HepG2 (cell line): ENCODE results near the gene NEK8. TPM values are rescaled to one million over a fixed set of nuclear protein-coding genes. Genes with fewer than 3 reads are reported as not detected.
A peak's percentile ranks its signal among the peaks of the same experiment; 100 is the strongest.

ENCODE experiments used
- ATAC-seq: fragments of 200-7000 bp; cut with Tn5 transposase; 3 replicates; pipeline ENCODE4 v1.9.1; 2020; ENCODE audit warnings: mild to moderate bottlenecking, moderate library complexity
- BruUV-seq: library from RNA; stranded (reverse); fragments of 400-500 nt; replicated peaks from 2 replicates; lab custom pipeline; 2021; lab: Mats Ljungman, UMichigan
- CTCF ChIA-PET: fragments of 300-600 bp; formaldehyde crosslinking; extraction: SDS; loops from one replicate; lab custom pipeline; 2021; ENCODE audit warnings: low total read pairs, inconsistent platforms, low intra/inter-chr PET ratio; lab: Yijun Ruan, JAX
- POLR2A ChIA-PET: fragments of 350-600 bp; sonication (Branson Sonifier 250); formaldehyde crosslinking; loops from one replicate; lab custom pipeline; 2020; ENCODE audit warnings: antibody characterized with exemption, inconsistent platforms; lab: Yijun Ruan, JAX
- DNase-seq: peaks from one replicate; pipeline ENCODE4 v3.0.0-alpha.2; 2015; ENCODE audit warnings: low spot score
- FAIRE-seq: peaks from 3 replicates; lab custom pipeline; 2011; peaks lifted over from hg19 to GRCh38; lab: Jason Lieb, UNC
- H2AFZ ChIP-seq: one replicate; pipeline ENCODE4 v1.6.1; 2011; ENCODE audit warnings: low read length, inconsistent platforms
- H3K27ac ChIP-seq: fragments of 300-600 bp; 3 replicates; pipeline ENCODE4 v1.8.0; 2011; ENCODE audit warnings: mixed run types, mild to moderate bottlenecking, mixed read lengths, low read length, inconsistent platforms; ENCODE audit not compliant: insufficient read depth; ENCODE audit errors: extremely low read length
- H3K27me3 ChIP-seq, 2 experiments: fragments of 200-600 bp in 1 of 2; 2 replicates in 1 of 2; 3 replicates in 1 of 2; pipeline versions ENCODE4 v1.6.0 to v1.8.0; 2011; ENCODE audit warnings: low read length in 2 of 2, mild to moderate bottlenecking in 2 of 2, moderate library complexity in 2 of 2, inconsistent platforms in 1 of 2; ENCODE audit not compliant: insufficient read depth in 2 of 2, control insufficient read depth in 1 of 2
- H3K36me3 ChIP-seq, 2 experiments: fragments of 200-600 bp in 1 of 2; replicated peaks in 1 of 2; 2 replicates in 1 of 2; 3 replicates in 1 of 2; pipeline versions ENCODE4 v1.5.1 to v1.8.0; 2011; ENCODE audit warnings: low read length in 2 of 2, inconsistent platforms in 1 of 2; ENCODE audit not compliant: insufficient read depth in 2 of 2, control insufficient read depth in 1 of 2
- H3K4me1 ChIP-seq: 2 replicates; pipeline ENCODE4 v1.5.1; 2012; ENCODE audit warnings: low read length, inconsistent platforms; ENCODE audit not compliant: insufficient read depth
- H3K4me2 ChIP-seq: 2 replicates; pipeline ENCODE4 v1.6.0; 2011; ENCODE audit warnings: low read depth, low read length, inconsistent platforms
- H3K4me3 ChIP-seq, 3 experiments: fragments of 200-600 bp in 1 of 3; sonication (generic), shearing (Covaris generic) in 1 of 3; replicated peaks in 1 of 3; 2 replicates each; pipeline ENCODE4 v1.5.1; 2011 to 2016; ENCODE audit warnings: low read length in 3 of 3, inconsistent platforms in 2 of 3, low read depth in 2 of 3, mild to moderate bottlenecking in 2 of 3, control low read depth in 1 of 3, mixed read lengths in 1 of 3; ENCODE audit not compliant: insufficient read depth in 1 of 3
- H3K79me2 ChIP-seq: one replicate; pipeline ENCODE4 v1.6.1; 2011; ENCODE audit warnings: low read length, inconsistent platforms; ENCODE audit not compliant: insufficient read depth
- H3K9ac ChIP-seq: 2 replicates; pipeline ENCODE4 v1.6.0; 2011; ENCODE audit warnings: mild to moderate bottlenecking, low read depth, low read length, inconsistent platforms; ENCODE audit not compliant: insufficient read depth
- H3K9me3 ChIP-seq: 2 replicates; pipeline ENCODE4 v1.5.1; 2012; ENCODE audit warnings: mild to moderate bottlenecking, low read length
- H4K20me1 ChIP-seq: 2 replicates; pipeline ENCODE4 v1.6.0; 2011; ENCODE audit warnings: inconsistent platforms, mild to moderate bottlenecking, low read length, moderate library complexity; ENCODE audit not compliant: insufficient read depth
- ETV5 ChIP-seq: IDR thresholded peaks from 2 replicates; pipeline ENCODE4 v1.6.1; 2018; ENCODE audit warnings: missing biosample characterization, missing genetic modification reagents, inconsistent platforms, borderline replicate concordance
- GABPA ChIP-seq, 2 experiments: IDR thresholded peaks; 2 replicates each; pipeline ENCODE4 v1.6.1; 2011 to 2016; ENCODE audit warnings: low read depth in 2 of 2, low read length in 1 of 2, missing biosample characterization in 1 of 2, missing genetic modification characterization in 1 of 2
- KAT2B ChIP-seq: fragments of 150-350 bp; IDR thresholded peaks from 2 replicates; pipeline ENCODE4 v1.6.1; 2014; ENCODE audit warnings: low read depth, low read length, borderline replicate concordance
- KDM1A ChIP-seq: IDR thresholded peaks from 2 replicates; pipeline ENCODE4 v1.6.1; 2016; ENCODE audit warnings: missing compliant biosample characterization
- PPARG ChIP-seq: conservative IDR thresholded peaks from 2 replicates; pipeline ENCODE4 v1.6.1; 2016; ENCODE audit warnings: missing biosample characterization, missing genetic modification reagents
- RCOR2 ChIP-seq: IDR thresholded peaks from 2 replicates; pipeline ENCODE4 v1.6.1; 2016; ENCODE audit warnings: missing biosample characterization, missing genetic modification reagents
- SMC3 ChIP-seq: IDR thresholded peaks from 2 replicates; pipeline ENCODE4 v1.6.1; 2011; ENCODE audit warnings: low read length, improper control_type of control experiment
- STAG1 ChIP-seq: sonication (generic); formaldehyde crosslinking; IDR thresholded peaks from 2 replicates; pipeline ENCODE4 v1.4.0; 2020; ENCODE audit warnings: missing genetic modification reagents
- ZMYM3 ChIP-seq: sonication (generic); formaldehyde crosslinking; IDR thresholded peaks from 2 replicates; pipeline ENCODE4 v1.5.1; 2020; ENCODE audit warnings: mild to moderate bottlenecking, missing genetic modification reagents
- ZNF703 ChIP-seq: sonication (generic); formaldehyde crosslinking; IDR thresholded peaks from 2 replicates; pipeline ENCODE4 v1.5.1; 2020; ENCODE audit warnings: missing genetic modification reagents, mild to moderate bottlenecking, moderate library complexity, borderline replicate concordance
- ZNF768 ChIP-seq: sonication (generic); formaldehyde crosslinking; IDR thresholded peaks from 2 replicates; pipeline ENCODE4 v1.4.0; 2020; ENCODE audit warnings: missing genetic modification reagents
- WGBS: methylation state at CpG from one replicate; pipeline ENCODE4 v1.1.6; 2017; ENCODE audit warnings: low lambda C conversion rate; 5-methylcytosine and 5-hydroxymethylcytosine counted together
- in situ Hi-C: cut with HindIII; loops from 2 replicates; pipeline ENCODE4 v1.10.0; 2017; ENCODE audit warnings: low pct_unique_long_range_greater_than_20kb; ENCODE audit not compliant: extremely low pct_ligation_motif_present
- intact Hi-C: fragments of 100-400 bp; cut with micrococcal nuclease; formaldehyde crosslinking; loops from one replicate; pipeline ENCODE4 v1.10.0; 2022; ENCODE audit not compliant: unreplicated experiment
- polyA plus RNA-seq, 8 experiments: library from polyadenylated mRNA; depleted of rRNA in 3 of 8; stranded (reverse) in 7 of 8; unstranded in 1 of 8; fragments of >200 nt; fragmentation: Illumina TruSeq in 4 of 8; extraction: Trizol in 4 of 8; gene quantifications; 2 replicates each; pipeline versions ENCODE4 v1.2.1 to v1.2.3, GENCODE V29; 2011 to 2016; ENCODE audit warnings: low read depth in 4 of 8, missing spikeins in 1 of 8, mixed read lengths in 1 of 8; ENCODE audit not compliant: insufficient read depth in 1 of 8
- total RNA-seq, 5 experiments: library from RNA; depleted of rRNA; stranded (reverse); fragments of >200 nt; fragmentation: Illumina TruSeq; extraction: Trizol; gene quantifications; 2 replicates each; pipeline ENCODE4 v1.2.3, GENCODE V29; 2016; ENCODE audit warnings: low read depth in 1 of 5
- TF ChIP-seq, protein P1 (sequence below): sonication (generic); formaldehyde crosslinking; conservative IDR thresholded peaks from 2 replicates; pipeline ENCODE4 v1.5.0; 2020; ENCODE audit warnings: missing genetic modification reagents
- TF ChIP-seq, protein P2 (sequence below): sonication (generic); formaldehyde crosslinking; IDR thresholded peaks from 2 replicates; pipeline ENCODE4 v1.5.1; 2020; ENCODE audit warnings: mild to moderate bottlenecking, missing genetic modification reagents
- TF ChIP-seq, protein P3 (sequence below): sonication (generic); formaldehyde crosslinking; IDR thresholded peaks from 2 replicates; pipeline ENCODE4 v1.4.0; 2020; ENCODE audit warnings: missing genetic modification reagents
- TF ChIP-seq, protein P4 (sequence below): sonication (generic); formaldehyde crosslinking; IDR thresholded peaks from 2 replicates; pipeline ENCODE4 v1.5.0; 2020; ENCODE audit warnings: mild to moderate bottlenecking, missing genetic modification reagents, moderate library complexity

The NEK8 gene
- total and polyA plus RNA-seq, 2 of the 13 experiments (the other 11 are each of a cell fraction or from before 2014, with no cell fraction given), result 5.8 to 13.5 TPM

DNA sequence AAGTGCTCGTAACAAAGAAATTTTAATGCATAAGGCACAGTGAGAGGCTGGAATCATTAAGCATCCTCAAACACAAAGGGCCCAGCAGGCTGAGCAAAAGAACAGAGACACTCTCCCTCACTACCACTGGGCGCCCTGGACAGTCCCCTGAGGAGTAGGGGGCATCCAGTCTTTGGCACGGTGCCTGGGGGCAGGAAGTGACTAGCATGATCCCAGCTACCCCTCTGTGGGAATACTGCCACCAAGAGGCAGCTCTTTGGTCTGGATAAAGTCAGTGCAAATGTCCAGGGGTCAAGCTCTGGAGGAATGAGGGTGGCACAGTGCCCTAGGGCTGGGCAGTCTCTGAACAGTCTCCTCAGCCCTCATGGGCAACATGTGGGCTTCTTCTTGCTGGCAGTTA, 14.3 kb upstream of the NEK8 start:
- H3K9ac ChIP-seq, result no peak overlapping the region
- intact Hi-C loops (no loop called here), in situ Hi-C loops (no loop called here)
- no peak overlapping the region for H3K27ac ChIP-seq
- H3K4me3 ChIP-seq, result no peak overlapping the region
- H3K4me2 ChIP-seq, result no peak overlapping the region
- ChIA-PET CTCF (no interaction called here), POLR2A (interaction anchor here (10.1 kb wide), 1 partner anchor 15 kb away, joined by 145 read pairs; no protein-coding TSS in a partner anchor)
- H4K20me1 ChIP-seq, result no peaks in the 10 kb centered on the region
- BruUV-seq, result no TSS peak
- H3K27me3 ChIP-seq, result peaks cover 2 to 3% of the 10 kb centered on the region in 2 experiments; a peak in 2 of 5 replicates
- DNase-seq (no peak), ATAC-seq (no peak), FAIRE-seq (no peak)
- TF ChIP-seq, protein P1, sequence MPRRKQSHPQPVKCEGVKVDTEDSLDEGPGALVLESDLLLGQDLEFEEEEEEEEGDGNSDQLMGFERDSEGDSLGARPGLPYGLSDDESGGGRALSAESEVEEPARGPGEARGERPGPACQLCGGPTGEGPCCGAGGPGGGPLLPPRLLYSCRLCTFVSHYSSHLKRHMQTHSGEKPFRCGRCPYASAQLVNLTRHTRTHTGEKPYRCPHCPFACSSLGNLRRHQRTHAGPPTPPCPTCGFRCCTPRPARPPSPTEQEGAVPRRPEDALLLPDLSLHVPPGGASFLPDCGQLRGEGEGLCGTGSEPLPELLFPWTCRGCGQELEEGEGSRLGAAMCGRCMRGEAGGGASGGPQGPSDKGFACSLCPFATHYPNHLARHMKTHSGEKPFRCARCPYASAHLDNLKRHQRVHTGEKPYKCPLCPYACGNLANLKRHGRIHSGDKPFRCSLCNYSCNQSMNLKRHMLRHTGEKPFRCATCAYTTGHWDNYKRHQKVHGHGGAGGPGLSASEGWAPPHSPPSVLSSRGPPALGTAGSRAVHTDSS, result no peak
- TF ChIP-seq, protein P2, sequence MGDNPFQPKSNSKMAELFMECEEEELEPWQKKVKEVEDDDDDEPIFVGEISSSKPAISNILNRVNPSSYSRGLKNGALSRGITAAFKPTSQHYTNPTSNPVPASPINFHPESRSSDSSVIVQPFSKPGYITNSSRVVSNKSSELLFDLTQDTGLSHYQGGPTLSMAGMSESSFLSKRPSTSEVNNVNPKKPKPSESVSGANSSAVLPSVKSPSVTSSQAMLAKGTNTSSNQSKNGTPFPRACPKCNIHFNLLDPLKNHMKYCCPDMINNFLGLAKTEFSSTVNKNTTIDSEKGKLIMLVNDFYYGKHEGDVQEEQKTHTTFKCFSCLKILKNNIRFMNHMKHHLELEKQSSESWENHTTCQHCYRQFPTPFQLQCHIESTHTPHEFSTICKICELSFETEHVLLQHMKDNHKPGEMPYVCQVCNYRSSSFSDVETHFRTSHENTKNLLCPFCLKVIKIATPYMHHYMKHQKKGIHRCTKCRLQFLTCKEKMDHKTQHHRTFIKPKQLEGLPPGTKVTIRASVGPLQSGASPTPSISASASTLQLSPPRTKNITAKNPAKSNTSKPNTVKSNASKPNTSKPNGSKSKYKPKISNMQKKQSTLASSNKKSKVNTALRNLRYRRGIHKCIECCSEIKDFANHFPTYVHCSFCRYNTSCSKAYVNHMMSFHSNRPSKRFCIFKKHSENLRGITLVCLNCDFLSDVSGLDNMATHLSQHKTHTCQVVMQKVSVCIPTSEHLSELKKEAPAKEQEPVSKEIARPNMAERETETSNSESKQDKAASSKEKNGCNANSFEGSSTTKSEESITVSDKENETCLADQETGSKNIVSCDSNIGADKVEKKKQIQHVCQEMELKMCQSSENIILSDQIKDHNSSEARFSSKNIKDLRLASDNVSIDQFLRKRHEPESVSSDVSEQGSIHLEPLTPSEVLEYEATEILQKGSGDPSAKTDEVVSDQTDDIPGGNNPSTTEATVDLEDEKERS (CRISPR knock-in tag), result no peak
- TF ChIP-seq SMC3, result 0 out of 2 replicates have a peak, but pooled peaks have one; percentile 10
- TF ChIP-seq, protein P3, sequence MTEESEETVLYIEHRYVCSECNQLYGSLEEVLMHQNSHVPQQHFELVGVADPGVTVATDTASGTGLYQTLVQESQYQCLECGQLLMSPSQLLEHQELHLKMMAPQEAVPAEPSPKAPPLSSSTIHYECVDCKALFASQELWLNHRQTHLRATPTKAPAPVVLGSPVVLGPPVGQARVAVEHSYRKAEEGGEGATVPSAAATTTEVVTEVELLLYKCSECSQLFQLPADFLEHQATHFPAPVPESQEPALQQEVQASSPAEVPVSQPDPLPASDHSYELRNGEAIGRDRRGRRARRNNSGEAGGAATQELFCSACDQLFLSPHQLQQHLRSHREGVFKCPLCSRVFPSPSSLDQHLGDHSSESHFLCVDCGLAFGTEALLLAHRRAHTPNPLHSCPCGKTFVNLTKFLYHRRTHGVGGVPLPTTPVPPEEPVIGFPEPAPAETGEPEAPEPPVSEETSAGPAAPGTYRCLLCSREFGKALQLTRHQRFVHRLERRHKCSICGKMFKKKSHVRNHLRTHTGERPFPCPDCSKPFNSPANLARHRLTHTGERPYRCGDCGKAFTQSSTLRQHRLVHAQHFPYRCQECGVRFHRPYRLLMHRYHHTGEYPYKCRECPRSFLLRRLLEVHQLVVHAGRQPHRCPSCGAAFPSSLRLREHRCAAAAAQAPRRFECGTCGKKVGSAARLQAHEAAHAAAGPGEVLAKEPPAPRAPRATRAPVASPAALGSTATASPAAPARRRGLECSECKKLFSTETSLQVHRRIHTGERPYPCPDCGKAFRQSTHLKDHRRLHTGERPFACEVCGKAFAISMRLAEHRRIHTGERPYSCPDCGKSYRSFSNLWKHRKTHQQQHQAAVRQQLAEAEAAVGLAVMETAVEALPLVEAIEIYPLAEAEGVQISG (CRISPR knock-in tag), result no peak
- TF ChIP-seq ZMYM3 (CRISPR knock-in tag), result peak; percentile 69
- no peak for TF ChIP-seq GABPA (IDR thresholded peaks at IDR 0.05; ENCODE audit: low read depth, low read length)
- TF ChIP-seq GABPA (CRISPR knock-in tag; IDR thresholded peaks at IDR 0.05; ENCODE audit: low read depth), result no peak
- TF ChIP-seq RCOR2 (CRISPR knock-in tag), result peak; percentile 42; the same call in 1 of the 2 replicates
- no peak for TF ChIP-seq KAT2B
- TF ChIP-seq ETV5, result peak; percentile 35; the same call in 1 of the 2 replicates
- TF ChIP-seq, protein P4, sequence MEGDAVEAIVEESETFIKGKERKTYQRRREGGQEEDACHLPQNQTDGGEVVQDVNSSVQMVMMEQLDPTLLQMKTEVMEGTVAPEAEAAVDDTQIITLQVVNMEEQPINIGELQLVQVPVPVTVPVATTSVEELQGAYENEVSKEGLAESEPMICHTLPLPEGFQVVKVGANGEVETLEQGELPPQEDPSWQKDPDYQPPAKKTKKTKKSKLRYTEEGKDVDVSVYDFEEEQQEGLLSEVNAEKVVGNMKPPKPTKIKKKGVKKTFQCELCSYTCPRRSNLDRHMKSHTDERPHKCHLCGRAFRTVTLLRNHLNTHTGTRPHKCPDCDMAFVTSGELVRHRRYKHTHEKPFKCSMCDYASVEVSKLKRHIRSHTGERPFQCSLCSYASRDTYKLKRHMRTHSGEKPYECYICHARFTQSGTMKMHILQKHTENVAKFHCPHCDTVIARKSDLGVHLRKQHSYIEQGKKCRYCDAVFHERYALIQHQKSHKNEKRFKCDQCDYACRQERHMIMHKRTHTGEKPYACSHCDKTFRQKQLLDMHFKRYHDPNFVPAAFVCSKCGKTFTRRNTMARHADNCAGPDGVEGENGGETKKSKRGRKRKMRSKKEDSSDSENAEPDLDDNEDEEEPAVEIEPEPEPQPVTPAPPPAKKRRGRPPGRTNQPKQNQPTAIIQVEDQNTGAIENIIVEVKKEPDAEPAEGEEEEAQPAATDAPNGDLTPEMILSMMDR, result peak; percentile 62
- no peak for TF ChIP-seq PPARG (CRISPR knock-in tag)
- no peak for TF ChIP-seq ZNF703 (CRISPR knock-in tag)
- TF ChIP-seq STAG1, result peak; percentile 42; the same call in 1 of the 2 replicates
- 0 out of 2 replicates have a peak, but pooled peaks have one; percentile 37 for TF ChIP-seq KDM1A
- TF ChIP-seq ZNF768, result peak; percentile 81
- no peak overlapping the region for H2AFZ ChIP-seq
- H3K4me1 ChIP-seq, result peaks cover 54% of the 10 kb centered on the region
- WGBS, result 43% methylated on average over 3 of the region's 3 CpGs
- H3K79me2 ChIP-seq, result no peaks in the 10 kb centered on the region
- H3K9me3 ChIP-seq, result no peaks in the 10 kb centered on the region
- H3K36me3 ChIP-seq, result no peaks in the 10 kb centered on the region
